HAP-1 (cell line): ENCODE measurements around the gene LMO7.

Source experiments
- DNase-seq, 2 experiments: peaks; one replicate each; pipeline ENCODE4 v3.0.0-alpha.2; 2016 to 2020; ENCODE audit warnings: low spot score in 2 of 2
- H3K27me3 ChIP-seq: fragments of 250-450 bp; sonication (Bioruptor Pico); 2 replicates; pipeline ENCODE4 v1.5.1; 2020; ENCODE audit warnings: low read depth, mild to moderate bottlenecking, moderate library complexity
- H3K36me3 ChIP-seq: fragments of 250-450 bp; sonication (Bioruptor Pico); replicated peaks from 2 replicates; pipeline ENCODE4 v1.5.1; 2020; ENCODE audit warnings: mild to moderate bottlenecking
- H3K4me1 ChIP-seq: fragments of 250-450 bp; sonication (Bioruptor Pico); 2 replicates; pipeline ENCODE4 v1.5.1; 2020; ENCODE audit warnings: mild to moderate bottlenecking
- H3K4me3 ChIP-seq: fragments of 250-450 bp; sonication (Bioruptor Pico); 2 replicates; pipeline ENCODE4 v1.5.1; 2020; ENCODE audit warnings: mild to moderate bottlenecking, moderate library complexity
- H3K9me3 ChIP-seq: fragments of 250-450 bp; sonication (Bioruptor Pico); 2 replicates; pipeline ENCODE4 v1.5.1; 2020; ENCODE audit warnings: mild to moderate bottlenecking, moderate library complexity
- in situ Hi-C: fragments of 300-500 bp; cut with MboI; formaldehyde crosslinking; loops from 3 replicates; pipeline ENCODE4 v1.14.3; 2020; ENCODE audit warnings: low sequenced_read_pairs, inconsistent platforms, mixed read lengths

Gene LMO7

GRCh38 chr13:75825161-75825560 lies 189.0 kb downstream of the LMO7 start:
- Histone ChIP-seq H3K27me3 (no peaks in the 10 kb centered on the region), H3K4me3 (no peak overlapping the region), H3K36me3 (no peaks in the 10 kb centered on the region), H3K9me3 (no peaks in the 10 kb centered on the region), H3K4me1 (peaks cover 11% of the 10 kb centered on the region)
- DNase-seq = peak; percentile 65 to 76
- in situ Hi-C loops = no loop called here

- Histone ChIP-seq H3K4me3 (no peak overlapping the region), H3K9me3 (no peaks in the 10 kb centered on the region), H3K36me3 (no peaks in the 10 kb centered on the region), H3K27me3 (no peaks in the 10 kb centered on the region), H3K4me1 (peaks cover 9% of the 10 kb centered on the region)
- no peak for DNase-seq
- in situ Hi-C loops = no loop called here
These were observed 189.5 kb downstream of the LMO7 start for GRCh38 chr13:75825594-75825993.

GRCh38 chr13:75826391-75826790 lies 190.3 kb downstream of the LMO7 start:
- Histone ChIP-seq H3K4me3 (no peak overlapping the region), H3K9me3 (no peaks in the 10 kb centered on the region), H3K27me3 (no peaks in the 10 kb centered on the region), H3K36me3 (no peaks in the 10 kb centered on the region), H3K4me1 (peaks cover 9% of the 10 kb centered on the region)
- no peak for DNase-seq
- in situ Hi-C loops = no loop called here

GRCh38 chr13:75829830-75830229 lies 193.7 kb downstream of the LMO7 start:
- Histone ChIP-seq H3K36me3 (no peaks in the 10 kb centered on the region), H3K4me1 (peaks cover 8% of the 10 kb centered on the region), H3K27me3 (no peaks in the 10 kb centered on the region), H3K9me3 (no peaks in the 10 kb centered on the region), H3K4me3 (no peak overlapping the region)
- in situ Hi-C loops = no loop called here
- DNase-seq = no peak

- Histone ChIP-seq H3K27me3 (no peaks in the 10 kb centered on the region), H3K4me3 (no peak overlapping the region), H3K36me3 (no peaks in the 10 kb centered on the region), H3K9me3 (no peaks in the 10 kb centered on the region), H3K4me1 (no peaks in the 10 kb centered on the region)
- DNase-seq = no peak
- in situ Hi-C loops = no loop called here
These were observed 194.7 kb downstream of the LMO7 start for GRCh38 chr13:75830842-75831241.

GRCh38 chr13:75831389-75831788 lies 195.3 kb downstream of the LMO7 start:
- Histone ChIP-seq H3K9me3 (no peaks in the 10 kb centered on the region), H3K4me3 (no peak overlapping the region), H3K4me1 (no peaks in the 10 kb centered on the region), H3K36me3 (no peaks in the 10 kb centered on the region), H3K27me3 (no peaks in the 10 kb centered on the region)
- in situ Hi-C loops = no loop called here
- no peak for DNase-seq

- Histone ChIP-seq H3K27me3 (no peaks in the 10 kb centered on the region), H3K4me1 (no peaks in the 10 kb centered on the region), H3K9me3 (no peaks in the 10 kb centered on the region), H3K36me3 (no peaks in the 10 kb centered on the region), H3K4me3 (no peak overlapping the region)
- in situ Hi-C loops = no loop called here
- DNase-seq = no peak
These were observed 196.7 kb downstream of the LMO7 start for GRCh38 chr13:75832812-75833211.

- Histone ChIP-seq H3K9me3 (no peaks in the 10 kb centered on the region), H3K27me3 (no peaks in the 10 kb centered on the region), H3K4me3 (no peak overlapping the region), H3K36me3 (0 out of 2 replicates have a peak, but pooled peaks cover 3% of the 10 kb centered on the region), H3K4me1 (no peaks in the 10 kb centered on the region)
- in situ Hi-C loops = no loop called here
- DNase-seq = no peak
These were observed 200.3 kb downstream of the LMO7 start for GRCh38 chr13:75836441-75836840.

GRCh38 chr13:75838366-75839005 lies 202.4 kb downstream of the LMO7 start:
- Histone ChIP-seq H3K4me3 (no peak overlapping the region), H3K36me3 (peaks cover 17% of the 10 kb centered on the region), H3K4me1 (no peaks in the 10 kb centered on the region), H3K27me3 (no peaks in the 10 kb centered on the region), H3K9me3 (no peaks in the 10 kb centered on the region)
- no peak for DNase-seq
- in situ Hi-C loops = no loop called here

GRCh38 chr13:75839406-75839805 lies 203.3 kb downstream of the LMO7 start:
- no peaks in the 10 kb centered on the region for H3K27me3 ChIP-seq
- H3K4me1 ChIP-seq = no peaks in the 10 kb centered on the region
- H3K4me3 ChIP-seq = no peak overlapping the region
- in situ Hi-C loops = no loop called here
- DNase-seq = no peak
- no peaks in the 10 kb centered on the region for H3K9me3 ChIP-seq
- H3K36me3 ChIP-seq = peaks cover 17% of the 10 kb centered on the region

- no peak for DNase-seq
- Histone ChIP-seq H3K4me3 (no peak overlapping the region), H3K36me3 (peaks cover 17% of the 10 kb centered on the region), H3K9me3 (no peaks in the 10 kb centered on the region), H3K4me1 (no peaks in the 10 kb centered on the region), H3K27me3 (no peaks in the 10 kb centered on the region)
- in situ Hi-C loops = no loop called here
These were observed 205.8 kb downstream of the LMO7 start for GRCh38 chr13:75841905-75842304.

- Histone ChIP-seq H3K4me3 (no peak overlapping the region), H3K36me3 (peaks cover 17% of the 10 kb centered on the region), H3K9me3 (no peaks in the 10 kb centered on the region), H3K27me3 (no peaks in the 10 kb centered on the region), H3K4me1 (no peaks in the 10 kb centered on the region)
- DNase-seq = no peak
- in situ Hi-C loops = no loop called here
These were observed 206.9 kb downstream of the LMO7 start for GRCh38 chr13:75843074-75843473.

GRCh38 chr13:75843991-75844390 lies 207.9 kb downstream of the LMO7 start:
- Histone ChIP-seq H3K4me3 (no peak overlapping the region), H3K4me1 (no peaks in the 10 kb centered on the region), H3K27me3 (no peaks in the 10 kb centered on the region), H3K36me3 (peaks cover 17% of the 10 kb centered on the region), H3K9me3 (no peaks in the 10 kb centered on the region)
- in situ Hi-C loops = no loop called here
- no peak for DNase-seq

GRCh38 chr13:75847588-75847987 lies 211.5 kb downstream of the LMO7 start:
- Histone ChIP-seq H3K9me3 (no peaks in the 10 kb centered on the region), H3K36me3 (peaks cover 5% of the 10 kb centered on the region), H3K4me3 (no peak overlapping the region), H3K27me3 (no peaks in the 10 kb centered on the region), H3K4me1 (no peaks in the 10 kb centered on the region)
- DNase-seq = no peak
- in situ Hi-C loops = no loop called here

- Histone ChIP-seq H3K9me3 (no peaks in the 10 kb centered on the region), H3K4me1 (no peaks in the 10 kb centered on the region), H3K36me3 (peaks cover 3% of the 10 kb centered on the region; the same call in 1 of the 2 replicates), H3K4me3 (no peak overlapping the region), H3K27me3 (no peaks in the 10 kb centered on the region)
- no peak for DNase-seq
- in situ Hi-C loops = loop anchor here (25.0 kb wide), 2 partner anchors 164 to 1061 kb away; no protein-coding TSS in a partner anchor
These were observed 214.8 kb downstream of the LMO7 start for GRCh38 chr13:75850916-75851315.
